GM21381 (cell line): ENCODE results near the gene SUMF1.

Source experiments
- ATAC-seq: cut with Tn5 transposase; IDR thresholded peaks from one replicate; pipeline ENCODE4 v1.9.1; 2021; ENCODE audit warnings: mild to moderate bottlenecking, moderate library complexity; ENCODE audit not compliant: unreplicated experiment

The SUMF1 gene

DNA sequence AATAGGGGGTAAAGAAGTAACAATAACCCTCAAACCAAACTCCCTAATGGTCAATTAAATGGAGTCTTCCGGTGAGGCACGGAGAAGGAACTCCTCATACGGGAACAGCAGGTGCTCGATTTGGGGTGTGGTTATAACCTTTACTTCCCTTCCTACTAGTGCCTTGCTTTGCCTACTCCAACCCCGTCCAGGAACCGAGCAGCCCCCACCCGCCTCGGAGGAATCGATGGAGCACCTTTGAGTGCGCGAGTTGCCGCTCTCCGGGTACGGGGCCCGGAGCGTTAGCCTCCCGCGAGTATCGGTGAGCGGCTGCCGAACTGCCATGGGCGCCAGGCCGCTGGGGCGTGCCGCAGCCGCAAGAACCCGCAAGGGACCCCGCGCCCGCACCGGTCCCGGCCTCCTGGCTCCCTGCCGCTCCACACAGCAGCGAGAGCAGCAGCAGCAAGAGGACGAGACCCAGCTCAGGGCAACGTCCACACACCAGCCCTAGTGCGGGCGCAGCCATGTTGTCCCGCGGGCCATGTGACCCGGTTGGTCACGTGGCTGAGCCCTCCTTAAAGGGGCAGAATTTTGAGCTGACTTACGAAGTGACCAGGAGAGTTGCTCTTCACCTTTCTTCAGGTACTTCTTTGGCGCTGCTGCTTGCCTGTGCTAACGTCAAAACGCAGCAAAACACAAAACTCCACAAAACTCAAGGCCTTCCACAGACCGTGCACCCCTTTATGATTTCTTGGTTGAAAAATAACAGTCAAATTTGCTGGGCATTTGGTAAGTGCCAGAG lies at the start of gene SUMF1:
Gene SUMF1 (minus strand): TSS at position 529 of the 781 bp plus-strand sequence. CDS start 24 bp downstream, at position 505.
- peak; percentile 99 for ATAC-seq

DNA sequence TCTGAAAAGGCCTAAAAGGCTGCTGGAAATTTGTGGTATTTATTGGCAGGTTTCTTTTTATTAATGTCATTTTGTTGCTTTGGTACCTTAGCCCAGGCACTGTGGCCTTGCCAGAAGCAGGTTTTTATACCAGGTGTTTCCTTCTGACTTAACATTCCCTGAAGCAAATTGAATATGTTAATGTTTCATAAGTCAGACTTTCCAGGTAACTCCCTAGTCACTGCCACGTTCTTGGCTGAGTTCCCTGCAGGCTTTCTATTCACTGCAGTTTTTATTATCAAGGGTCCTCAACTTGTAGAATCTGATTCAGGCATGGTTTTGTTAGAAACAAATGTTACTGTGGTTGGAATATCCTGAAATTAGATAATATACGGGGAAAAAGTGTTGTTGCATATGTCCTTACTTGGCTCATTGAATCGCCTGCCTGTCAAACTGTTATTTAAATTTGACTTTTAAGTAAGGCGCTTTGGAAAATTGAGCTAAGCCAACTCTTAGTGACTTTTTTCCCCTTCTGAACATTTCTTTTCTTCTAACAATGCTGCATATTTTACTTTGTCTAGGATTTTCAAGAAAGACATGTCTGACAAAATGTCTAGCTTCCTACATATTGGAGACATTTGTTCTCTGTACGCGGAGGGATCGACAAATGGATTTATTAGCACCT lies 49.0 kb upstream of the SUMF1 start:
- ATAC-seq: no peak

DNA sequence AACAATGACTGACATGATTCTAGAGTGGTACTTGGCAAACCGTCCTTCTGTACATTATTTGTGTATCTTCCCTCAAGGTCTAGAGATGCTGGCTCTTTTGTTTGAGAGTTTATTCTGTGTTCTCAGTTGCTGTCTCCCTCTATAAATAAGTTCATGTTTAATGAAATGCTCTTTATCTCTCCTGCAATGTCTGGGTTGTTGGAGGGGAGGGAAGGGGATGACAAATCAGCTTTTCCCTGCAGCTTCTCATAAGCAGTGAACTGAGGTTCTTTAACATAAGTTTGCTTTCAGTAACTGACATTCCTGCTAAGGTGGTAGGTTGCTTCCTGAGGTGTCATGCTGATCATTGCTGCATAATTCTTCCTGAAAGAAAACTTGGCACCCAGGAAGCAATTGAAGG lies 47.8 kb upstream of the SUMF1 start:
- no peak for ATAC-seq

DNA sequence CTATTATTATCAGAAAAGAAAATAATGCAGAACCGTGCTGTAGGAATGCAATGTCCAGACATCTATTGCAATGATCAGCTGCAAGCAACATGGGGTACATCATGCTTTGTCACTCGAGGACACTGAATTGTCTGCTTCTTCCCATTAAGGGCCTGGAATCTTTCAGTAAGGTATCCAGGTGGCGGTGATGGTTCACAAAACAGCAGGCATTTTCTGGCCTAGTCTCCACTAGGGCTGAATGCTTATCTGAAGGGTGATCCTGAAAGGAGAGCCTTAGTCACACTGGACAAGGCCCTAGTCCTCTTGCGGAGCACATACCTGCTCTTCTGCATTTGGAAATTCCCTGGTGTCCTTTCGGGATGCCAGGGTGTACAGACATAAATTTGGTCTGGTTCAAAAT lies 47.3 kb upstream of the SUMF1 start:
- no peak for ATAC-seq

DNA sequence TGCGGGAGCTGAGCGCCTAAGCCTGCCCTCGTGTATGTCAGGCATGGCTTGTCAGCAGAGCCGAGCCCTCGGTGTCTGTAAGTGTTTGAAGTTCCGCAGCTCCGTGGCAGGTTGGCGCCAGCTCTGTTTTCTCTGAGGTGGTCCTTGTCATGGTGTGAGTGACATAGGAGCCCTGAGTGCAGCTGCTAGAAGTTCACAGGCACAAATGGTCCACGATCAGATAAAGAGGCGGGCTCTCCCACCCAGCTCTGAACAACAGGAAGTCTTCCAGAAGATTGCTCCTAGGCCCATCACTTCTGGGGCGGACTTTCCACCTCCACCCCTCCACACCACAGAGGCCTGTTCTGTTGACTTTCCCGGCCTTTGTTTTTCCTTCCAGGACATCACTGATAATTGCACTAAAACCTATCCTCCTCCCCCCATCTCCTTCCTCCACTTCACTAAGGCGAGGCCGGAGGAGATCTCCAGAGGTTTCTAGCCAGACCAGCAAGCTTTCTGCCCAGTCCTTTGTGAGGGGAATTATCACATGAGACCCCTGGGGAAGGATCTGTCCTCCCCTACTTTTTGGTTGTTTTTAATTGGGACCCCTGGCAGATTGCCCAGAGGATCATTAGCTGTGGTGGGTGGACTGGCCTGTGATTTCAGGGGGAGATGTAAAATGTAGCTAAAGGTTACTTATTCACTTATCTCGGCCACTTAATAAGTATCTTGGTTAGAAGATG lies 46.0 kb upstream of the SUMF1 start:
- no peak for ATAC-seq

DNA sequence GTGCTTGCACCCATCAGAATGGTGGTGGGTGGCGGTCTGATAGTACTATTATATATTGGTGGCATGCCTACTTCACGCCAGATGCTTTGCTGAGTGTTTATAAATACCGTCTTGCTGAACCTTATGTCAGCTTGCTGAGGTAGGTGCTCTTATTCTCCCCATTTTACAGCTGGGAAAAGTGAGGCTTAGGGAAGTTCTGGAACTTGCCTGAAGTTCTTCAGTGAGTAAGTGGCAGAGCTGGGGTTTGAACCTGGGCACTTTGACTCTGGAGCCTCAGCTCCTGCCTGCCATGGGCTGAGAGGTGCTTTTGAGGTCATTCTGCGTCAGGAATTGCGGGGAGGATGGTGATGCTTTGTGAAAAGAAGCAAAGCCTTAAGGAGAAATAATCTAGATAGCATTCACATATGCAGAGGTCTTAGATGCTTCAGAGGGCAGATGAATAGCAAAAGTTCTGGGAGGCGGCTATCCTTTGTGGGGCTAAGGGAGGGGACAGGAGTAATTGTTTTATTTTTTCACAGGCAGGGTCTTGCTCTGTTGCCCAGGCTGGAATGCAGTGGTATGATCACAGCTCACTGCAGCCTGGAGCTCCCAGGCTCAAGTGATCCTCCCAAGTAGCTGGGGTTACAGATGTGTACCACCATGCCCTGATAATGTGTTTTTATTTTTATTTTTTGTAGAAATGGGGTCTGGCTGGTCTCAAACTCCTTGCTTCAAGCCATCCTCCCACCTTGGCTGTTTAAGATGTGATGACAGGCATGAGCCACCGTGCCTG lies 44.6 kb upstream of the SUMF1 start:
- no peak for ATAC-seq

DNA sequence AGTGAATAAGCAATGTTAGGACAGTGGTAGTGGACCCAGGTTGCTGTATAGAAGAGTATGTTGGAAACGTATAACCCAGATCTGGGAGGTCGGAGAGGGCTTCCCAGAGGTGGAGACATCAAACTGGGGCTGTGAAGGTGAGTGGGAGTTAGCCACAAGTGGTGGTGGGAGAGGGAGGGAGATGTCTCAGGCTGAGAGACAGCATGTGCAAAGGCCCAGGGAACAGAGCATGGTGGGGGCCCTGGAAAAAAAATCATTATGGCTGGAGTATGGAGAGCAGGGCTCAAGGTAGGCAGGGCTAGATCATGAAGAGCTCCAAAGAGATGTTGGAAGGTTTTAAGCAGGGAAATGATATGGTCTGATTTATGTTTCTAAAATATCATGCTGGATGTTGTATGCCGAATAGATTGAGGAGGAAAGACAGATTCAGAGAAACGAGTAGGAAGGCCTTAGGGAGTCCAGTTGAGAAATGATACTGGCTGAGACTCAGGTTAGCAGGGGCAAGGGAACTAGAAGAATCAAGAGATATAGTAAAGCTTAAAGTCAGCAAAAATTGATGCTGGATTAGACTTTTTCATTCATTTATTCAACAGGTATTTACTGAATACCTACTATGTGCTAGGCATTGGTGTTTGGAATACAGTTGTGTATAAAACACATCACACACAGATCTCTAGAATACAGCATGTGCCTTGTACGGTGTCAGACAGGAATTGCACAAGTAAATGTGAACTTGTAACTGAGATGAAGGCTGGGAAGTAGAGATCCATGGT lies 43.1 kb upstream of the SUMF1 start:
- ATAC-seq: no peak

DNA sequence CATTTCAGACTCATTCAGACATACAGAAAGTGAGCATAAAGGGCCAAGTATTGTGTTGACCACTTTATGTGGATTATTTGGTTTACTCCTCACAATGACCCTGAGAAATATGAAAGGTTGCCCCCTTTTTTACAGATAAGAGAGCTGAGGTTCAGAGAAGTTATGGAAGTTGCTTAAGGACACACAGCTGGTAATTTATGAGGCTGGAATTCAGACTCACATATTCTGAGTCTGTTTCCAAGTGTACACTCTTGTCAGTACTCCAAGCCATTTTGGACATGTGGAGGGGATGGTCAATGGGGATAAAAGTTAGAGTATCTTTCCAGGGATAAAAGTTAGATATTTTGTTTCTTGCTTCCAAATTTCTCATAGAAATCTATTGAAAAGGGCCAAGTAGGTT lies 42.0 kb upstream of the SUMF1 start:
- ATAC-seq: no peak

DNA sequence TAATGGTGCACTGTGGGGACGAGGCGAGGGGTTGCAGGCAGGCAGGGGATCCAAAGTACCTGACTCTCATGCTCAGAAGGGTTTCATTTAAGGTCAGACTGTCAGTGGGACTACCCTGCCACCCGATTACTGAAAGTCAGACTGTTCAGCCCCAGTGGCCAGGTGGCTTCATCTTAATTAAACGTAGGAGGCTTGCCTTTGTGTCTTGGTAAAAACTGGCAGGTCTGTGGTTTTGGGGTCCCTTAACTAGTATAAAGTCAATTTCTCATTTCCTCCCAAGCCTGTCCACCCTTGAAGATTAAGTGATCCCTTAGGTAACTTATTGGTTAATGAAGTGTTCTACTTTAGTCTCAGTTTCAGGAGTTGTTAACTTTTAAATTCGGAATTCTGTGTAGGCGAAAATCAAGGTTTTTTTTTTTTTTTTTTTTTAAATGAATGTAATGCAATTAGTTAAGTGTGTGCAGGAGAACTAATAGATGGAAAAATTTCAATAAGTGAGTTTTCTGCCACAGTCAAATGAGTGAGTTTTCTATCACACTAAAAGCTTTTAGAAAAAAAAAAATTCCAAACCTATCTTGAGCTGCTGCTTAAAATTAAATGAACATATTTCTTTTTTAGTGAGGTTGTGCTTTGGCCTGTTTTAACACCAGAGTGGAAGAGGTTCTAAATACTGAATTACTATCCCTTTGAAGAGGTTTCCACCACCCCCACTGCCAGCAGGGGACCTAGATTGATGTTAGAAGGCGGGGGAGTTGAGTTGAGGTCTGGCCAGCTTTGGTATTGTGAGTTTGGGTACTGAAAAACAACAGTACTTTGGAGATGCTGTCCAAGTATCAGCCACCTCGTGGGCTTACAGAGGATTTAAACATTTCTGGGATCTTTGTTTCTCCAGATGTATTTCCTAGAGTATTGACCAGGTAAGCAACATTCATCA lies 41.2 kb upstream of the SUMF1 start:
- ATAC-seq: peak; percentile 68

DNA sequence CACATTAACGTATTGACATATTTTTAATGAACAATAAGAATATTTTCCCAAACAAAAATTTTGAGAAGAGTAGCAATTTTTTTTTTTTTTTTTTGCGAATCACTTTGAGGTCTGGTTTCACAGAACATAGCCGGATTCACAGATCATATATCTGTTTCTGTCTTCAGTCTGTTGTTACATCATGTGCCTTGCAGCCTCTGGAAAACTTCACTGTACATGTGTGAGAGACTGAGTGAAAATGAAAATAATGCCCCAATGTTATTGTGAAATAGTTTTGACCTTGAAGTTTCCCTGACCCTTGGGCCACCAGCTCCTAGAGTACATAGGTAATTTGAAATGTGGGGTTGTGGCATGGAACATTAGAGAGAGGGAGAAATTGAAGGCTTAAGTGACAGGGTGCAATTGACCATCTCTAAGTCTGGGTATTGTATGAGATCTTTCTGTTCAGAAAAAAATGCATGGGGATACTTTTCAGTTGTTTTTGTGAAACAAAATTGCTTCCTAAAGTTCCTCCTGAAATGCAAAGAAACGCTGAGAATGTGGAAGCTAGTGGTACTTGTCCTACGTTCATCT lies 40.0 kb upstream of the SUMF1 start:
- peak; percentile 30 for ATAC-seq

DNA sequence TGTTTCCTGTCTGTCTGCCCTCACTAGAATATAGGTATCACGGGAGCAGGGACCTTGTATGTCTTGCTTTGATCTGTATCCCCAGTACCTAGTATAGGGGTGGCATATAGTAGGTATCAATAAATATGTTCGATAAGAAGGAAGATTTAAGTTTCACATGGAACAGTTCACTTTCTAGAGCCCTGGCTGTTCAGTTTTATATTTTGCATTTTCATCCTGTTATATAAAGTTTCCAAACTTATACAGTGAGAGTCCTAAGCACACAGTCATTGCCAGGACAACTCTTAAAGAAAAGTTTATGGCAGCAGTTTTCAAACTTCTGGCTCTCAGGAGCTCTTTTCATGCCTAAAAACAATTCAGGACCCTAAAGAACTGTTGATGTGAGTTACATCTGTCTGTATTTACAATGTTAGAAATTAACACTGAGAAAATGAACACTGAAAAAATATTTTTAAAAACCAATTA lies 39.5 kb upstream of the SUMF1 start:
- ATAC-seq: no peak

DNA sequence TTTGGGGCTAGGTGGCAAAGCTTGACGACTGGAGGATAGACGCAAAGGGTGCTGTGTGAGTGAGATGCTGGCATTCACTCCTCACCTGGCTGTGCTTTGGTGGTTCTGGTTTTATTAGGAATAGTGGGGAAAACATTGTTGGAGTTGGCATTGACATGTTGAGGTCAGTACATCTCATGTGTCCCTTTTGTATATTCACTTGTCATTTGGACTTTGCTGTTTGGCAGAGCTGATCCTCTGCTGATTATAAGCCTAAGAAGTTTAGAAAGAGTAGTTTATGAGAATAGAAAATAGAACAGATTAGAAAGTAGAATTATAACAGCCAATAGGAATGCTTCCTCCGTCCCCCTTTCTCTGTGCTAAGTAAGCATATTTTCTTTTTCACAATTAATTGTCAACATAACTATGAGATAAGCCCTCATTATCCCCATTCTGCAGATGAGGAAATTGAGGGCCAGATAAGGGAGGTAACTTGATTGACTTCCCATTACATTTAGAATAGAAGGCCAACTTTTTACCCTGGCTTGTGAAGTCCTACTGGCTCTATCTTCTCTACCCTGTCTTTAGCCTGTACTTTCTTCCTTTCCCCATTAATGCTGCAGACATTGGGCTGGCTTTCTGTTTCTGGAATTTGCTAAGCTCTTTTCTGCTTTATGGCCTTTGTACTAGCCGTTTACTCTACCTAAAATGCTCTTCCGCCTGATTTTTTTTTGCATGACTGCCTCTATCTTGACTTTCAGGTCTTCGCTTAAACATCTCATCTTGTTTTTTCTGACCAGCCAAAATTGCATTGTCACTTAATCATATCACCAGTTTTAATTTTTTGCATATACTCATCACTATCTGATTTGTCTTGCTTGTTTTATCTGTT lies 38.9 kb upstream of the SUMF1 start:
- ATAC-seq: no peak

DNA sequence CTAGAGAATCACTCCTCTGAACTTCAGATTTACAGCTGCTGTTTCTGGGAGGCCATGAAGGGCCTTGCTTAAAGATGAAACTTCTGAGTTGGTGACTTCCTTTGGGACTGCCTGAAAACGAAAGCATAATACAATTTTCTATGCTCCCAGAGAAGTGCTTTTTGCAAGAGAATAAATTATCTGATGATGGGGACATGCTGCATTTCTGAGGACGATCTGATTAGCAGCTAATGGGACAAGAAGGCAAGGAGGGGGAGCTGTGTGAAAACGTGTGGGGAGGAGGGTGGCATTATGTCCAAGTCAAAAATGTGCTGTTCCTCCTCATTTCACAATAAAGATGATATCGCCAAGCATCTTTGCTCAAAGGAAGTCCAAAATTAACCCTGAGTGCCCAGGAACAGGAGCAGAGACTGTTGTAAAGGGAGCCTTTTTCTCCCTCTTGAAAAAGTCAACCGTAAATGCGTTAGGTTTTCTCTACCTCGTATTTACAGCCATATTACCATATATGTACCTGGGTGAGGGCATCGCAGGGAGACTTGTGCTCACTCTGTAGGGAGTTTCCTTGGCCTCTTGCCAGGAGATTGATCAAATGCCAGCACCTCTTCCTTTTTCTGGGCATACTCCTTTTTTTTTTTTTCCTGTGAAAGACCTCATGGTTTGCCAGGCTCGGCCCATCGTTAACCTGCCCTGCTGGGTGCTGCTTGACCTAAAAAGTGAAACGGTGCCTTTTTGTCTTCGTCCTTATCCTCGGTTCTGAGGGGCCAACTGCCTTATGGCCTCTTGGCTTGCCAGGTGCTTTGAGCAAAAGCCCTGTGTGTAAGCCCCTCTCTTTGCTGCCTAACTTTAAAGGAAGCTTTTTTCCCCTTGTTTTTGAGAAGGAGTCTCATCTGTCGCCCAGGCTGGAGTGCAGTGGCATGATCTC lies 37.5 kb upstream of the SUMF1 start:
- no peak for ATAC-seq

DNA sequence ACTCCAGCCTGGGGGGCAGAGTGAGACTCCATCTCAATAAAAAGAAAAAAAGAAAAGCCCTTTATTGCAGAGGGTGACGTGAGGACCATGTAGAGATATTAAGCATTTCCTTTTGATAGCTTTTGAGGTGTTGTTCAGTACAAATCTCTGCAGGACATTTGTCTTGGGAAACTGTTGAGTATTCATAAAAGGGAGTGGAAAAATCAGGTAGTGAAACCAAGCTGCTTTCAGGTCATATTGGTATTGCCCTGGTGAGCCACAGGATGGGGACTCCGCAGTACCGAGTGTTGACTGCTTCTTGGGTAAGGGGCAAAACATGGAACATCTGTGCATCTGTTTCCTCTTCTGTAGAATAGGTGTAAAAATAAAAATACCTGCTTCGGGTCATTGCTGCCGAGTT lies 36.0 kb upstream of the SUMF1 start:
- ATAC-seq: peak; percentile 42

DNA sequence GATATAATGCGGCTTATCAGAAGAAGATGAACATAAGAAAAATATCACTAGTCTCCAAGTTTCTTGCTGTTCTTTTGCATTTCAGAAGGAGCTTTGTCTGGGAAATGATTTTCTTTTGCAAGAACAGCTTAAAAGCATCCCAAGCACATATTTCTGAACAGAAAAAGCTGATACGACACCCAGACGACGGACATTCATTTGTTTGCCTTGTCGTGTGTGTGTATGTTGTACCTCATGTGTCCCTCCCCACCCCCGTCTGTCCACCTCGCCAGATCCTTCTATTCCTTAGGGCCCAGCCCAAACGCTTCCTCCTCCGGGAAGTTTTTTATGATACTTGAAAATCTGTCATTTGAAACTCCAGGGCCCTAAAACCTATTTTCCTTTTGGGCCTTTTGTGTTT lies 34.9 kb upstream of the SUMF1 start:
- no peak for ATAC-seq

DNA sequence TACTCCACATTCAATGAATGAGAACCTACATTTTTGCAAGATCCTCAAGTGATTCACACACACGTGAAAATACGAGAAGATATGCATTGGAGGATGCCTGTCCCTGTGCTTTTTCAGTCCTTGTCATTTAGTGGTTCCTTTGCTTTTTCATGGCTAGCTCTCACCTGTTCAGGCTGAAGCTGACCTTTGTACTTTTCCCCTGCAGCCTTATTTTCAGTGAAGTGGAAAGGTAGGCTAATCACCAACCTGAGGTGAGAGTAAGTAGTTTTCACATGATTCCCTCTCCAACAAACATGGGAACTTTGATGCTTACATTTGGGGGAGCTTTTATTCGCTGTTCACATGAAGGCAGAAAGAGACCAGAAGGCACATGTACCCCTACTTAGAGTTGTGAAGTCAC lies 34.4 kb upstream of the SUMF1 start:
- no peak for ATAC-seq

DNA sequence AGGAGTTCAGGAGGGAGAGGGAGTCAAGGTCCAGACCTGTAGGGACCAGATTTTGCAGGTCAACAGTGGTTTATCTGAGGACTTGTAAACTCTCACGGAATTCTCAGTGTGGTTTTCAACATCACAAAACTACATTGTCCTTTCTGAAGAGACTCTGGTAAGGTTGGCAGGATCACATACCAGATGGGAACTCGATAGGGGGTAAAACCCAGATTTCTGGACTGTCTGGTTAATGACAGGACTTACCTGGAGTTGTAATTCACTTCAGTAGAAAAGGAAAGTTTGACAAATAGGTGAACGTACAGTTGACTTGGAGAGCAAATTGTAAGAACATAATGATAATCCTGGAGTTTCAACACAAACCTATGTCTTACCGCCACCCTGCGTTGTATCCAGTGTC lies 31.4 kb upstream of the SUMF1 start:
- ATAC-seq: no peak
